HepG2 (cell line): Measurements from ENCODE around the gene ICAM5. TPM values are rescaled to one million over a fixed set of nuclear protein-coding genes. Genes with fewer than 3 reads are reported as not detected.
A peak's percentile ranks its signal among the peaks of the same experiment; 100 is the strongest.

ENCODE experiments used
- ATAC-seq: fragments of 200-7000 bp; cut with Tn5 transposase; 3 replicates; pipeline ENCODE4 v1.9.1; 2020; ENCODE audit warnings: mild to moderate bottlenecking, moderate library complexity
- BruUV-seq: library from RNA; stranded (reverse); fragments of 400-500 nt; replicated peaks from 2 replicates; lab custom pipeline; 2021; lab: Mats Ljungman, UMichigan
- CTCF ChIA-PET: fragments of 300-600 bp; formaldehyde crosslinking; extraction: SDS; loops from one replicate; lab custom pipeline; 2021; ENCODE audit warnings: low total read pairs, inconsistent platforms, low intra/inter-chr PET ratio; lab: Yijun Ruan, JAX
- POLR2A ChIA-PET: fragments of 350-600 bp; sonication (Branson Sonifier 250); formaldehyde crosslinking; loops from one replicate; lab custom pipeline; 2020; ENCODE audit warnings: antibody characterized with exemption, inconsistent platforms; lab: Yijun Ruan, JAX
- DNase-seq: peaks from one replicate; pipeline ENCODE4 v3.0.0-alpha.2; 2015; ENCODE audit warnings: low spot score
- FAIRE-seq: peaks from 3 replicates; lab custom pipeline; 2011; peaks lifted over from hg19 to GRCh38; lab: Jason Lieb, UNC
- H2AFZ ChIP-seq: one replicate; pipeline ENCODE4 v1.6.1; 2011; ENCODE audit warnings: low read length, inconsistent platforms
- H3K27ac ChIP-seq: fragments of 300-600 bp; 3 replicates; pipeline ENCODE4 v1.8.0; 2011; ENCODE audit warnings: mixed run types, mild to moderate bottlenecking, mixed read lengths, low read length, inconsistent platforms; ENCODE audit not compliant: insufficient read depth; ENCODE audit errors: extremely low read length
- H3K27me3 ChIP-seq, 2 experiments: fragments of 200-600 bp in 1 of 2; 2 replicates in 1 of 2; 3 replicates in 1 of 2; pipeline versions ENCODE4 v1.6.0 to v1.8.0; 2011; ENCODE audit warnings: low read length in 2 of 2, mild to moderate bottlenecking in 2 of 2, moderate library complexity in 2 of 2, inconsistent platforms in 1 of 2; ENCODE audit not compliant: insufficient read depth in 2 of 2, control insufficient read depth in 1 of 2
- H3K36me3 ChIP-seq, 2 experiments: fragments of 200-600 bp in 1 of 2; replicated peaks in 1 of 2; 2 replicates in 1 of 2; 3 replicates in 1 of 2; pipeline versions ENCODE4 v1.5.1 to v1.8.0; 2011; ENCODE audit warnings: low read length in 2 of 2, inconsistent platforms in 1 of 2; ENCODE audit not compliant: insufficient read depth in 2 of 2, control insufficient read depth in 1 of 2
- H3K4me1 ChIP-seq: 2 replicates; pipeline ENCODE4 v1.5.1; 2012; ENCODE audit warnings: low read length, inconsistent platforms; ENCODE audit not compliant: insufficient read depth
- H3K4me2 ChIP-seq: 2 replicates; pipeline ENCODE4 v1.6.0; 2011; ENCODE audit warnings: low read depth, low read length, inconsistent platforms
- H3K4me3 ChIP-seq, 3 experiments: fragments of 200-600 bp in 1 of 3; sonication (generic), shearing (Covaris generic) in 1 of 3; replicated peaks in 1 of 3; 2 replicates each; pipeline ENCODE4 v1.5.1; 2011 to 2016; ENCODE audit warnings: low read length in 3 of 3, inconsistent platforms in 2 of 3, low read depth in 2 of 3, mild to moderate bottlenecking in 2 of 3, control low read depth in 1 of 3, mixed read lengths in 1 of 3; ENCODE audit not compliant: insufficient read depth in 1 of 3
- H3K79me2 ChIP-seq: one replicate; pipeline ENCODE4 v1.6.1; 2011; ENCODE audit warnings: low read length, inconsistent platforms; ENCODE audit not compliant: insufficient read depth
- H3K9ac ChIP-seq: 2 replicates; pipeline ENCODE4 v1.6.0; 2011; ENCODE audit warnings: mild to moderate bottlenecking, low read depth, low read length, inconsistent platforms; ENCODE audit not compliant: insufficient read depth
- H3K9me3 ChIP-seq: 2 replicates; pipeline ENCODE4 v1.5.1; 2012; ENCODE audit warnings: mild to moderate bottlenecking, low read length
- H4K20me1 ChIP-seq: 2 replicates; pipeline ENCODE4 v1.6.0; 2011; ENCODE audit warnings: inconsistent platforms, mild to moderate bottlenecking, low read length, moderate library complexity; ENCODE audit not compliant: insufficient read depth
- HIC2 ChIP-seq: sonication (generic); formaldehyde crosslinking; IDR thresholded peaks from 2 replicates; pipeline ENCODE4 v1.9.0; 2022; ENCODE audit warnings: low read depth, missing genetic modification reagents
- KAT2B ChIP-seq: fragments of 150-350 bp; IDR thresholded peaks from 2 replicates; pipeline ENCODE4 v1.6.1; 2014; ENCODE audit warnings: low read depth, low read length, borderline replicate concordance
- MXD3 ChIP-seq: IDR thresholded peaks from 2 replicates; pipeline ENCODE4 v1.6.1; 2016; ENCODE audit warnings: mild to moderate bottlenecking, missing biosample characterization, missing genetic modification reagents
- PTBP1 ChIP-seq: fragments of 200-400 bp; formaldehyde crosslinking; IDR thresholded peaks from 2 replicates; pipeline ENCODE4 v1.6.1; 2018; ENCODE audit warnings: low read length, low read depth; ENCODE audit not compliant: poor library complexity, severe bottlenecking
- REPIN1 ChIP-seq: sonication (generic); formaldehyde crosslinking; IDR thresholded peaks from 2 replicates; pipeline ENCODE4 v1.8.0; 2022; ENCODE audit warnings: missing genetic modification reagents, low read depth, mild to moderate bottlenecking, borderline replicate concordance
- SUZ12 ChIP-seq: fragments of 150-350 bp; IDR thresholded peaks from 2 replicates; pipeline ENCODE4 v1.6.1; 2014; ENCODE audit warnings: low read depth, low read length
- YEATS4 ChIP-seq: sonication (generic); formaldehyde crosslinking; IDR thresholded peaks from 2 replicates; pipeline ENCODE4 v1.4.0; 2020; ENCODE audit warnings: missing genetic modification reagents, borderline replicate concordance
- ZHX2 ChIP-seq, 2 experiments: sonication (generic) in 1 of 2; formaldehyde crosslinking in 1 of 2; IDR thresholded peaks; 2 replicates each; pipeline versions ENCODE4 v1.6.1 to v1.9.0; 2014 to 2022; ENCODE audit warnings: antibody characterized with exemption in 1 of 2, borderline replicate concordance in 1 of 2, inconsistent platforms in 1 of 2, low read depth in 1 of 2, missing genetic modification reagents in 1 of 2
- WGBS: methylation state at CpG from one replicate; pipeline ENCODE4 v1.1.6; 2017; ENCODE audit warnings: low lambda C conversion rate; 5-methylcytosine and 5-hydroxymethylcytosine counted together
- in situ Hi-C: cut with HindIII; loops from 2 replicates; pipeline ENCODE4 v1.10.0; 2017; ENCODE audit warnings: low pct_unique_long_range_greater_than_20kb; ENCODE audit not compliant: extremely low pct_ligation_motif_present
- intact Hi-C: fragments of 100-400 bp; cut with micrococcal nuclease; formaldehyde crosslinking; loops from one replicate; pipeline ENCODE4 v1.10.0; 2022; ENCODE audit not compliant: unreplicated experiment
- polyA plus RNA-seq, 8 experiments: library from polyadenylated mRNA; depleted of rRNA in 3 of 8; stranded (reverse) in 7 of 8; unstranded in 1 of 8; fragments of >200 nt; fragmentation: Illumina TruSeq in 4 of 8; extraction: Trizol in 4 of 8; gene quantifications; 2 replicates each; pipeline versions ENCODE4 v1.2.1 to v1.2.3, GENCODE V29; 2011 to 2016; ENCODE audit warnings: low read depth in 4 of 8, missing spikeins in 1 of 8, mixed read lengths in 1 of 8; ENCODE audit not compliant: insufficient read depth in 1 of 8
- total RNA-seq, 5 experiments: library from RNA; depleted of rRNA; stranded (reverse); fragments of >200 nt; fragmentation: Illumina TruSeq; extraction: Trizol; gene quantifications; 2 replicates each; pipeline ENCODE4 v1.2.3, GENCODE V29; 2016; ENCODE audit warnings: low read depth in 1 of 5
- TF ChIP-seq, protein P1 (sequence below): fragments of 450-650 bp; IDR thresholded peaks from 2 replicates; pipeline ENCODE4 v1.6.1; 2017; ENCODE audit warnings: mild to moderate bottlenecking

The ICAM5 gene
- total and polyA plus RNA-seq, 2 of the 13 experiments (the other 11 are each of a cell fraction or from before 2014, with no cell fraction given), result 0.46 to 1.6 TPM

DNA sequence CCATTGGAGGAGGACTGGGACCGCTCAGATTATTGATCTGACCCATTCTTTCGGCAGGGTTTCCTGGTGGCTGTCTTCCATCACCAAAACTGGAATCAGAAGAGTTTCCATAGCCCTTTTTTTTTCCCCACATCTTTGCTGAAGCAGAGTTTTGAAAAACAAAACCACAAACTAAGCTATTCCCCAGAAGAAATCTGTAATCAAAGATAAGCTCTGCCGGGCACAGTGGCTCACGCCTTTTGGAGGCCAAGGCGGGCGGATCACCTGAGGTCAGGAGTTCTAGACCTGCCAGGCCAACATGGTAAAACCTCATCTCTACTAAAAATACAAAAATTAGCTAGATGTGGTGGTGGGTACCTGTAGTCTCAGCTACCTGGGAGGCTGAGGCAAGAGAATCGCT lies 23.0 kb upstream of the ICAM5 start (continued):
- TF ChIP-seq, protein P1, sequence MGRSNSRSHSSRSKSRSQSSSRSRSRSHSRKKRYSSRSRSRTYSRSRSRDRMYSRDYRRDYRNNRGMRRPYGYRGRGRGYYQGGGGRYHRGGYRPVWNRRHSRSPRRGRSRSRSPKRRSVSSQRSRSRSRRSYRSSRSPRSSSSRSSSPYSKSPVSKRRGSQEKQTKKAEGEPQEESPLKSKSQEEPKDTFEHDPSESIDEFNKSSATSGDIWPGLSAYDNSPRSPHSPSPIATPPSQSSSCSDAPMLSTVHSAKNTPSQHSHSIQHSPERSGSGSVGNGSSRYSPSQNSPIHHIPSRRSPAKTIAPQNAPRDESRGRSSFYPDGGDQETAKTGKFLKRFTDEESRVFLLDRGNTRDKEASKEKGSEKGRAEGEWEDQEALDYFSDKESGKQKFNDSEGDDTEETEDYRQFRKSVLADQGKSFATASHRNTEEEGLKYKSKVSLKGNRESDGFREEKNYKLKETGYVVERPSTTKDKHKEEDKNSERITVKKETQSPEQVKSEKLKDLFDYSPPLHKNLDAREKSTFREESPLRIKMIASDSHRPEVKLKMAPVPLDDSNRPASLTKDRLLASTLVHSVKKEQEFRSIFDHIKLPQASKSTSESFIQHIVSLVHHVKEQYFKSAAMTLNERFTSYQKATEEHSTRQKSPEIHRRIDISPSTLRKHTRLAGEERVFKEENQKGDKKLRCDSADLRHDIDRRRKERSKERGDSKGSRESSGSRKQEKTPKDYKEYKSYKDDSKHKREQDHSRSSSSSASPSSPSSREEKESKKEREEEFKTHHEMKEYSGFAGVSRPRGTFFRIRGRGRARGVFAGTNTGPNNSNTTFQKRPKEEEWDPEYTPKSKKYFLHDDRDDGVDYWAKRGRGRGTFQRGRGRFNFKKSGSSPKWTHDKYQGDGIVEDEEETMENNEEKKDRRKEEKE, result no peak
- TF ChIP-seq HIC2, result no peak
- no peak for TF ChIP-seq REPIN1

GRCh38 chr19:10268071-10268470 lies 21.7 kb upstream of the ICAM5 start:
- H3K4me1 ChIP-seq, result peaks cover 59% of the 10 kb centered on the region
- ChIA-PET CTCF (interaction anchor here (3.6 kb wide), 1 partner anchor 121 kb away, joined by 47 read pairs; no protein-coding TSS in a partner anchor), POLR2A (interaction anchor here (0.6 to 4.4 kb wide), 2 partner anchors 9 to 66 kb away, joined by 3 to 71 read pairs; partner anchors contain the start of gene RAVER1)
- peak overlapping the region in 1 of 3 experiments; percentile 32; a peak in 1 of 6 replicates for H3K4me3 ChIP-seq
- 44% methylated on average over 5 of the region's 6 CpGs for WGBS
- TF ChIP-seq ZHX2 (IDR thresholded peaks at IDR 0.05; ENCODE audit: low read depth) (no peak), ZHX2 (CRISPR knock-in tag; IDR thresholded peaks at IDR 0.05; ENCODE audit: borderline replicate concordance) (no peak), PTBP1 (no peak), YEATS4 (CRISPR knock-in tag) (no peak), MXD3 (no peak), KAT2B (no peak), SUZ12 (no peak)
- TF ChIP-seq, all 625 proteins: peak for 0
- FAIRE-seq (no peak), ATAC-seq (no peak), DNase-seq (no peak)
- Histone ChIP-seq H3K9ac (no peak overlapping the region), H3K27ac (no peak overlapping the region), H4K20me1 (no peaks in the 10 kb centered on the region), H3K36me3 (0 out of 5 replicates have a peak, but pooled peaks cover 0 to 4% of the 10 kb centered on the region in 2 experiments), H3K4me2 (peak overlapping the region; percentile 87; the same call in 1 of the 2 replicates), H3K27me3 (no peaks in the 10 kb centered on the region), H3K79me2 (peaks cover 25% of the 10 kb centered on the region), H2AFZ (no peak overlapping the region), H3K9me3 (no peaks in the 10 kb centered on the region)
- intact Hi-C loops, result loop anchor here (2.0 kb wide), 2 partner anchors 67 to 121 kb away; no protein-coding TSS in a partner anchor
- in situ Hi-C loops, result no loop called here
- no TSS peak for BruUV-seq
